GM12892 (cell line): ENCODE measurements around the gene AKAIN1.

Experiments
- POLR2AphosphoS5 ChIP-seq: IDR thresholded peaks from 2 replicates; pipeline ENCODE4 v1.6.1; 2011; ENCODE audit warnings: low read depth, low read length, control low read depth
- TAF1 ChIP-seq: IDR thresholded peaks from 2 replicates; pipeline ENCODE4 v1.6.1; 2011; ENCODE audit warnings: low read depth, mild to moderate bottlenecking, control low read depth, low read length, borderline replicate concordance

DNA sequence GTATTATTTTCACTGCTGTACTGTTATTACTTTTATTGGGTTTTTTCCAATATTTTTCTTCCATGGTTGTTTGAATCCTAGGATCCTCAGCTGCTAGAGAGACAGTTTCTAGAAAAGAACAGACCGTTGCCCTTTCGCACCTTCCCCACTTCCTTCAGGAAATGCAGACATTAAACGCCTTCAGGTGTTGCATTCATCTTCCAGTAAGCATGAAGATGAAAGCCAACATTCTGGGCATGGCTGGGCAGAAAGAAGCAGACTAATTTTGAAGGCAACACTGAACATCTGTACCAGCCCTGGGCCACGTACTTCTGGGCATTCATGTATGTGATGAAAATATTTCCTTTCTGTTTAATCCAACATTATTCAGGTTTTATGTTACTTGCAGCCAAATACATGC lies 51.0 kb downstream of the AKAIN1 start:
- TF ChIP-seq TAF1: no peak
- TF ChIP-seq POLR2AphosphoS5: no peak
